Kidney epithelial cell (primary cell): ENCODE measurements around the gene PSMD2. TPM values are rescaled to one million over a fixed set of nuclear protein-coding genes. Genes with fewer than 3 reads are reported as not detected.
A peak's percentile ranks its signal among the peaks of the same experiment; 100 is the strongest.

ENCODE experiments used
- DNase-seq: peaks from one replicate; pipeline ENCODE4 v3.0.0-alpha.2; 2010; ENCODE audit warnings: low read depth
- H3K27me3 ChIP-seq: 2 replicates; pipeline ENCODE4 v1.6.0; 2011; ENCODE audit warnings: low read length; ENCODE audit not compliant: control insufficient read depth, insufficient read depth
- H3K36me3 ChIP-seq: 2 replicates; pipeline ENCODE4 v1.5.1; 2011; ENCODE audit warnings: low read length; ENCODE audit not compliant: control insufficient read depth, insufficient read depth
- H3K4me3 ChIP-seq: 2 replicates; pipeline ENCODE4 v1.5.1; 2011; ENCODE audit warnings: low read depth, mild to moderate bottlenecking, control low read depth, low read length
- CTCF ChIP-seq: IDR thresholded peaks from 2 replicates; pipeline ENCODE4 v1.5.1; 2011; ENCODE audit warnings: mild to moderate bottlenecking, moderate library complexity, low read length, control low read depth, inconsistent platforms; ENCODE audit not compliant: insufficient read depth, poor library complexity, severe bottlenecking
- total RNA-seq: library from RNA; depleted of rRNA; stranded (reverse); fragments of >200 nt; gene quantifications from 2 replicates; pipeline ENCODE4 v1.2.3, GENCODE V29; 2015

The PSMD2 gene
- total RNA-seq, 1 donor from 2014 or later, result 903 TPM

GRCh38 chr3:184289426-184289938, 9.6 kb upstream of the PSMD2 start:
- peak; percentile 66 for TF ChIP-seq CTCF
- Histone ChIP-seq H3K36me3 (no peaks in the 10 kb centered on the region), H3K27me3 (peaks cover 12% of the 10 kb centered on the region), H3K4me3 (no peak overlapping the region)
- no peak for DNase-seq

- Histone ChIP-seq H3K4me3 (no peak overlapping the region), H3K27me3 (peaks cover 10% of the 10 kb centered on the region), H3K36me3 (no peaks in the 10 kb centered on the region)
- TF ChIP-seq CTCF, result no peak
- DNase-seq, result no peak
Measured at GRCh38 chr3:184290331-184290730, 8.7 kb upstream of the PSMD2 start.

GRCh38 chr3:184291044-184291737, 7.8 kb upstream of the PSMD2 start:
- no peaks in the 10 kb centered on the region for H3K36me3 ChIP-seq
- no peak overlapping the region for H3K4me3 ChIP-seq
- TF ChIP-seq CTCF, result no peak
- DNase-seq, result no peak
- peaks cover 8% of the 10 kb centered on the region for H3K27me3 ChIP-seq

GRCh38 chr3:184291738-184292445, 7.1 kb upstream of the PSMD2 start:
- Histone ChIP-seq H3K27me3 (peaks cover 8% of the 10 kb centered on the region), H3K4me3 (no peak overlapping the region), H3K36me3 (no peaks in the 10 kb centered on the region)
- DNase-seq, result no peak
- TF ChIP-seq CTCF, result no peak

- DNase-seq, result no peak
- no peak overlapping the region for H3K4me3 ChIP-seq
- TF ChIP-seq CTCF, result no peak
- peaks cover 6% of the 10 kb centered on the region for H3K27me3 ChIP-seq
- H3K36me3 ChIP-seq, result no peaks in the 10 kb centered on the region
Measured at GRCh38 chr3:184295771-184296170, 3.3 kb upstream of the PSMD2 start.
